MM.1S (cell line): ENCODE data around the gene POLQ.

Experiments
- CTCF ChIP-seq: fragments of 300-600 bp; sonication (generic); IDR thresholded peaks from 2 replicates; pipeline ENCODE4 v1.5.1; 2016; ENCODE audit warnings: antibody characterized with exemption, low read length, mixed read lengths
- EZH2 ChIP-seq: fragments of 300-600 bp; sonication (generic); optimal IDR thresholded peaks from 2 replicates; pipeline ENCODE3; 2017; ENCODE audit warnings: low read depth, mild to moderate bottlenecking, antibody characterized with exemption, low read length, mixed read lengths

GRCh38 chr3:121399820-121400219 is 146.0 kb downstream of the POLQ start:
- TF ChIP-seq CTCF (no peak), EZH2 (no peak)
